Colon (tissue), 2 donors: ENCODE measurements around the gene PGPEP1.
"Not testable (repeated sequence)": the region's sequence is repeated elsewhere in the genome, so short reads cannot be mapped to it uniquely, and the experiment has no call there.

Experiments
- FAIRE-seq: peaks from 2 replicates; lab custom pipeline; 2012; peaks lifted over from hg19 to GRCh38; lab: Jason Lieb, UNC
- donor health status: control.
- donor health status: control.

Gene PGPEP1

DNA sequence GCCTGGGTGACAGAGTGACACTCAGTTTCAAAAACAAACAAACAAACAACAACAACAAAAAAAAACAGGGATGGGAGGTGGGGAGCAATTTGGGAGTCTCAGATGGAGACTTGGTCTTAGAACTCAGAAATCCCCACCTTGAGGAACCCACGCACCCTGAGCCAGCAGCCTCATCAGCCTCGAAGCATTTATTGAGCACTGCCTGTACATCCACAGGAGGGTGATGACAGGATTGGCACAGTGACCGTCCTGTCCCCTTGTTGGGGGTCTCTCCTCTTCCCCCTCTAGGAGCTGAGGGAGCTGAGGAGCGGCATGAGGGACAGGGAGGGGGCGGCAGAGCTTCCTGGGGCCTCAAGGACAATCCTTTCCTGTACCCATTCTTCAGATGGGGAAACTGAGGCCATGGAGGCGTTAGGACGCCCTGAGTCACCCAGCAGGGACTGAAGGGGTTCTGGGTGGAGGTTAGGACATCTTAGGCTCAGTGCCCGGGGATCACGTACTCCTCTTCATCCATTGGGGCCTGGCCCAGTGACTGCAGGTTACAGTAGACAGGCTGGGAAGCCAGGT is 51.2 kb downstream of the PGPEP1 start:
- FAIRE-seq = no peak

DNA sequence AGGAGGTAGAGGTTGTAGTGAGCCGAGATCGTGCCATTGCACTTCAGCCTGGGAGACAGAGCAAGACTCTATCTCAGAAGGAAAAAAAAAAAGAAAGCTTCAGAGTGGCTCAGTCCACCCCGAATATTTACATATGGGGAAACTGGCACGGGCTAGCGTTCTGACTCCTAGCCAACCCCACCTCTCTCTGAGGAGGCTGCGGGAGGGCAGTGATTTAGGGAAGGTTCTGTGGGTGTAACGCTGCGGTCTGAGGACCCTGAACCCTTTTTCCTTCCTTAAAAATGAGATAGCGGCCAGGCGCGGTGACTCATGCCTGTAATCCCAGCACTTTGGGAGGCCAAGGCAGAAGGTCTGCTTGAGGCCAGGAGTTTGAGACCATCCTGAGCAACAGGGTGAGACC is 52.0 kb downstream of the PGPEP1 start:
- FAIRE-seq = no peak

DNA sequence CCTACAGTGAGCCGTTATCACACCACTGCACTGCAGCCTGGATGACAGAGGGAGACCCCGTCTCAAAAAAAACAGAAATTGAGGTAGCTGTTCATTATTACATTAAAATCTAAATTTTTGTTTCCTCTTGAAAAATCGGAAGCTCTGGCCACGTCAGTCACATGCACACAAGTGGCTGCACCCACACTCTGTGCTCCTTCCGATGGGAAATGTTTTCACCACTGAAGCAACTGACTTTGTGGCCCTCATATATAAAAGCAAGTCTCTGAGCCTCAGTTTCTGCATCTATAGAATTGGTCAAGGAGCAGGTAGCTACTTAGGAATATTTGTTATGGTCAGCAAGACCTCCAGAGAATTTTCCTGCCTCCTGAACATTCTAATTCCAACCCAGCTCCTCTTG is 52.5 kb downstream of the PGPEP1 start:
- FAIRE-seq = no peak

DNA sequence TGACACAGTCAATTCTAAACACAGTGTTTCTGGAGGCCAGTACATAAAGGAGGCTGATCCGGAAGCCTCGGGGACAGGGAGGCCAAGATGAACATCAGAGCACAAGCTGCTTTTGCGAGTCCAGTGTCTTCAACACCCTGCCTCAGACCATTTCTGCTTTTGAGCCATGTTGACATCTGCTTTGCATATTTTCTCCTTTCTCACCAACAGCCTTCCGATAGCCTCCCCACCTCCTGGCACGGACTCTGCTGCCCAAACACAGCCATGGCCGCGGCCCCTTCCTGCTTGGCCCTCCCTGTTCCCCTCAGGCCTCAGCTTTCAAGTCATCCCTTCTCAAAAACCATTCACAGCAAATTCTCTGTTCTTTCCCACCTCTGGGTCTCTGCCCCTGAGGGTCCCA is 53.4 kb downstream of the PGPEP1 start:
- no peak for FAIRE-seq

DNA sequence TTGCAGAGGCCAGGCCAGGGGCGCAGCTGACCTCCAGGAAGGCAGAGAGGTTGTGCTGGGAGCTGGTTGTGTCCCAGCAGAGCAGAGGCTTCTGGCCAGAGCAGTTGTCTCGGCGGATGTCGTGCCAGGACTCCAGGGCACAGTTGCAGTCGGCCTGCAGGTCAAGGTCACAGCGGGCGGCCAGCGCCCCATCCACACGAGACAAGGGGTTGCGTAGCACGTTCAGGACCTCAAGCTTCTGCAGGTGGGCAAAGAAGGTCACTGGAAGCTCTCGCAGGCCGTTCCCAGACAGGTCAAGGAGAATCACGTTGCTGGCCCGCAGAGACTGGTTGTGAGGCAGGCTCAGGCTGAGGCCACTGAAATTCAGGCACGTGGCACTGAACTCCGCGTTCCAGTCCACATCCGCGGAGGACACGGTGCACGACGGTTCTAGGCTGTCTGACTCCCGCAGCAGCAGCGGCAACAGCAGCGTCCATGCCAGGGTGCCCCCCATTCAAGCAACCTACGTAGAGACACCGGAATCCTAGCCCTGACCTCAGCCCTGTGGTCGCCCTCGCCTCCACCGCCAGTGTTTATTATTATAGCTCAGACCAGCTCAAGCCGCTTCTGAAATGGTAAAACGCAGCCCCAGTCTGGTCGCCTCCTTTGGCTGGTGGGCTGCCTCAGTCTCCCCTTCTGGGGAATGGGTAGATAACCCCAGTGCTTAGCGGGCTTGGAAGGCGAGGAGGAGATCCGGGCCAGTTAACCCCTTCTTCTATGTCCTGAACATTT is 56.3 kb downstream of the PGPEP1 start:
- no peak for FAIRE-seq

DNA sequence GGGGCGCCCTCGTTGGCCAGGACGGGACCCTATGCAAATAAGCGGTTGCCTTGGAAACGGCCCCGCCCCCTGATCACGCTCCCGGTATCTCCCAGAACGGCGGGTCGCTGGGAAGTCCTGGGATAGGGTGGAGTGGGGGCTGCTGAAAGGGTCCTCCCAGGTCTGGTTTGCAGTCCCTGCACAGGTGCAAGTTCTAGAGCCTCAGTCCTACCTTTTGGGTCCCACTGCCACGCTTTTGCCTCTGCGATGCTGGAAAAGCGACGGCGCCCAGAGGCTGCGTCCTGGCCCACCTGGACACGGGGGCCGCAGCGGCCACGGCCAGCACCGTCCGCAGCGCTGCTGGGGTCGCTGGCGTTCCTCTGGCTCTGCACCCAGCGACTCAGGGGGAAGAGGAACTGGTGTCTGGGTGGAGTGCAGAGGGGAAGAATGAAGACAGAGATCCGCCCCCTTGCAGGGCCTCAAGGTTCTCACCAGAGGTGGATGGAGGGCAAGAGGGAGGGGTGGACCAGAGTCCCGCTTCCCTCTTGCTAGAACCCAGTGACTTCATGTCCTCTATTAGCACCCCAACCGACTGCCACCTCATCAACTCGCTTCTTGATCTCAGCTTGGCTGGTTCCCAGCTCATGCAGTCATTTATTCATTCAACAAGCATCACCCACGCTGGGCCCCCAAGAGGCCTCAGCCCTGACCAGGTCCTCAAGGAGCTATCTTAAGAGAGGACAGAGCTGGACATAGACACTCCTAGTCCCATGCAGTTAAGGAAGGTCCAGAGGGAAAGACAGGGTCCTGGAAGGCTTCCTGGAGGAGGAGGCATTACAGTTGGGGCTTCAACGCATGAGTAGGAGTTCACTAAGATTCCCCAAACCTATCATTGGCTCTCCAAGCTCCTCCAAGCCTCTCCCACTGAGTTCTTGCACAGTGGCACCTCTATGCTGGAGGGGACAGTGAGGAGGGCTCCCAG is 57.1 kb downstream of the PGPEP1 start, which contains the start of gene LRRC25:
Gene LRRC25 (minus strand): TSS at position 381 of the 961 bp plus-strand sequence. CDS start 659 bp downstream, outside the sequence.
- no peak for FAIRE-seq

DNA sequence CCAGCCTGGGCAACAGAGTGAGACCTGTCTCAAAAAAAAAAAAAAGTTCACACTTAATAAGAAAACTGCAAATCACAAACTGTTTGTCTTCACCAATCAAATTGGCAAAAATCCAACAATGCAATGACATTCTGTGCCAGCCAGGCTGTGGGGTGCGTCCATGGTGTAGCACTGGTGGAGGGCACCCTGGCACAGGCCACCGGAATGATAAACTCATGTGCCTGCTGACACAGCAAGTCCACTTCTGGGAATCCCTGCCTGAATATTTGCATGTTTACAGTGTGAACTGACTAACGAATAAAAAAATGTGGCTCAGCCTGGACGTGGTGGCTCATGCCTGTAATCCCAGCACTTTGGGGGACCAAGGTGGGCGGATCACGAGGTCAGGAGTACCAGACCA is 58.6 kb downstream of the PGPEP1 start:
- no peak for FAIRE-seq

DNA sequence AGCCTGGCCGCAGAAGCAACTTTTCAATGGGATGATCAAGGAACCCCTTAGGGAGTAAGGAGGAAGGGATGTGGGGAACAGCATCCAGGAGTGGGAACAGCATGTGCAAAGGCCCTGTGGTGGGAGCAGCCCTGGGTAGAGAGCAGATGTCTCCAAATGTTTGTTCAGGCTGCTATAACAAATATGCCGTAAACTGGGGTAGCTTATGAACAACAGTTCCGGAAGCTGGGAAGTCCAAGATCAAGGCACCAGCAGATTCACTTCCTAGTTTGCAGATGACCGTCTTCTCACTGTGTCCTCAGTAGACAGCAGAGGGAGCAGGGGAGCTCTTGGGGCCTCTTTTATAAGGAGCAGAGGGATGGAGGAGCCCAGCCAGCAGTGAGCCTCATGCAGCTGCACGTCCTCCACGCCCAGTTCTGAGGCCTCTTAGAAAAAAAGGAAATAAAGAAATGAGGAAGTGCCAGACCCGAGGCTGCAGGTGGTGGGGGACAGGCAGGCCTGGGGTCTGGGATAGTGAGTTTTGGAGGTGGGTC is 61.2 kb downstream of the PGPEP1 start:
- FAIRE-seq = no peak

DNA sequence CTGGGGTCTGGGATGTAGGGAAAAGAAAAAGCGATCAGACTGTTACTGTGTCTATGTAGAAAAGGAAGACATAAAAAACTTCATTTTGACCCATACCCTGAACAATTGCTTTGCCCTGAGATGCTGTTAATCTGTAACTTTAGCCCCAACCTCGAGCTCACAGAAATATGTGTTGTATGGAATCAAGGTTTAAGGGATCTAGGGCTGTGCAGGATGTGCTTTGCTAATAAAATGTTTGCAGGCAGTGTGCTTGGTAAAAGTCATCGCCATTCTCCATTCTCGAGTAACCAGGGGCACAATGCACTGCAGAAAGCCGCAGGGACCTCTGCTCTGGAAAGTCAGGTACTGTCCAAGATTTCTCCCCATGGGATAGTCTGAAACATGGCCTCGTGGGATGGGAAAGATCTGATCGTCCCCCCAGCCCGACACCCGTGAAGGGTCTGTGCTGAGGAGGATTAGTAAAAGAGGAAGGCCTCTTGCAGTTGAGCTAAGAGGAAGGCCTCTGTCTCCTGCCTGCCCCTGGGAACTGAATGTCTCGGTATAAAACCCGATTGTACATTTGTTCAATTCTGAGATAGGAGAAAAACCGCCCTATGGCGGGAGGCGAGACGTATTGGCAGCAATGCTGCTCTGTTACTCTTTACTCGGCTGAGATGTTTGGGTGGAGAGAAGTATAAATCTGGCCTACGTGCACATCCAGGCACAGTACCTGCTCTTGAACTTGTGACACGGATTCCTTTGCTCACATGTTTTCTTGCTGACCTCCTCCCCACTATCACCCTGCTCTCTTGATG is 62.3 kb downstream of the PGPEP1 start:
- not testable (repeated sequence) for FAIRE-seq

DNA sequence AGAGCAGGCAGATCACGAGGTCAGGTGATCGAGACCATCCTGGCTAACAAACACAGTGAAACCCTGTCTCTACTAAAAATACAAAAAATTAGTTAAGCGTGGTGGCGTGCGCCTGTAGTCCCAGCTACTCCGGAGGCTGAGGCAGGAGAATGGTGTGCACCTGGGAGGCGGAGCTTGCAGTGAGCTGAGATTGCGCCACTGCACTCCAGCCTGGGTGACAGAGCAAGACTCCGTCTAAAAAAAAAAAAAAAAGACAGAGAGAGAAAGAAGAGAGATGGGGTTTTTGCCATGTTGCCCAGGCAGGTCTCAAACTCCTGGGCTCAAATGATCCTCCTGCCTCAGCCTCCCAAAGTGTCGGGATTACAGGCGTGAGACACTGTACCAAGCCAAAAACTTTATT is 65.4 kb downstream of the PGPEP1 start:
- FAIRE-seq = not testable (repeated sequence)

DNA sequence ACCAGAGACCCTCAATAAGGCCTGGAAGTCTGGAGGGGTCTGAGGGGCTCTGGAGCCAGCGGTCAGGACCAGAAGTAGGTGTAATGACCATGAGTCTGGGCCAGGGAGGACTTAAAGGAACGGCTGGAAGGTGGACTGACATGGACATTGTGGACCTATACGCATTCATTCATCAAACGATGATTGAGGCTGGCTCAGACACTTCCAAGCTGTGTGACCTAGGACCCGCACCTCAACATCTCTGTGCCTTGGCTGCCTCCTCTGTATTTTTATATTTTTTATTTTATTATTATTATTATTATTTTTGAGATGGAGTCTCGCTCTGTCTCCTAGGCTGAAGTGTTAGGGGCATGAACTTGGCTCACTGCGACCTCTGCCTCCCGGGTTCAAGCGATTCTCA is 66.4 kb downstream of the PGPEP1 start:
- no peak for FAIRE-seq

DNA sequence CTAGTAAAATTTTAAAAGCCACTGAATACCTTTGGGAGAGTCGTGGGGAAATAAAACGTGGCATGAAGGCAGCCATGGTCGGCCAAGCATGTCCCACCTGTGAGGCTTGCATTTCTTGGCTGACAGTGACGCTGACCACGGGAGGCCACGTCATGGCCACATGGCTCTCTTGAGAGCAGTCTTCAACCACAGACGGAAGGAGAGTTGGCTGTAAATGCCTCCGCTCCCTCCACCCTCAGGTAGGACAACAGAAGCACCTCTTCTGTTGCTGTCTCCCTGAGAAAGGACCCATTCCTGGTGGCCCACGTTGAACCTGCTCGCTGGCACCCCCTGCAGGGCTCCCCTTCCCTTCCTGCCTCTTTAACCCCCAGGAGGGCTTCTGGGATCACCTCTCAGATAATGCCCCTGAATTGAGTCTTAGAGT is 67.7 kb downstream of the PGPEP1 start:
- no peak for FAIRE-seq

DNA sequence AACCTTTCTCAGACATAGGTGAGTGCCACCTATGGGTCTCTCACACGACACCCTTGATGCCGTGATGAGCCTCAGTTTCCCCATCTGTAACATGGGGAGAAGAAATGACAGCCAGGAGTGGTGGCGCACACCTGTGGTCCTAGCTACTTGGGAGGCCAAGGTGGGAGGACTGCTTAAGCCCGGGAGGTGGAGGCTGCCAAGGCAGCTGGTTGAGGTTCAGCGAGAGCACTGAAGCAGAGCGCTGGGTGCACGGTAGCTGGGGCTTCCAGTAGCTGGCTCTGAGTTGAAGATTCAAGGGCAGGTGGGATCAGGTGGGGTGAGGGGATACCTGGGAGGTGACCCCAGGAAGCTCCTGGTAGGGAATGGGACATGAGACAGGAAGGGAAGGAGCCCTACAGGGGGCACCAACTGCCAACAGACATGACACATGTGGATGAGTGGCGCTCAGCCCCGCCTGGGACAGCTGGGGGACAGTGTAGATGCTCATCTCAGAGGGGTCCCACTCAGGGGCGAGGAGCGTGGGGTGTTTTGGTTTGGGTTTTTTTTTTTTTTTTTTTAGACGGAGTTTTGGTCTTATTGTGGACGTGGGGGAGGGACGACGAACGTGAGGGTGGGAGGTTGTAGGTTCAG is 72.3 kb downstream of the PGPEP1 start:
- FAIRE-seq = no peak

DNA sequence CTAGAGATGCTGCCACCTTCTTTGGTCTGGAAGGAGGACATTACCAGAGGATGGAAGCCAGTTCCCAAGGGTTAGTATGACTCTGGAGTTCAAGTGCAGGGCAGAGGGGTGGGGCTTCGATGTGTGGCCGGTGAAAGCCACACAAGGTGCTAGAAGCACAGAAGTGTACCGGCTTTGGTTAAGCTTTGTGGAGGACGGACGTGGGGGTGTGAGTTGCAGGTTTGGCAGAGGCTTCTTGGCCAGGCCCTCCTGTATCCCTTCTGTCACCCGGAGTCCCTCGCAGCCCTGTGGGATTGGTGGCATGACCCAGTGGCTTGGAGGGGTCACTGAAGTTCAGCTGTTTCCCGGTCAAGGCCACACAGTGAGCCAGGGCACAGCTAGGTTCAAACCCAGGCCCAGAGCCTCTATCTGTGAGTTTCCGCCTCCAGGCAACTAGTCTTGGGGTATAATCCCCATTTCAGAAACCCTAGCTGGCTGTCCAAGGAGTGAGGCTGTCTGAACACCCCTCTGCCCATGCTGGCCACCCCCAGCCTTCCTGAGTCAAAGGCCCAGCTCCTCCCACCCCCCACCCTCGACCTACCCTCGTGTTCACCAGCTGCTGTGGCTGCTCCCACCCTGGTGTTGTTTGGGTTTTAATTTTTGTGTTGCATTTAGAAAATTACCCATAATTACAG is 74.2 kb downstream of the PGPEP1 start:
- FAIRE-seq = no peak

DNA sequence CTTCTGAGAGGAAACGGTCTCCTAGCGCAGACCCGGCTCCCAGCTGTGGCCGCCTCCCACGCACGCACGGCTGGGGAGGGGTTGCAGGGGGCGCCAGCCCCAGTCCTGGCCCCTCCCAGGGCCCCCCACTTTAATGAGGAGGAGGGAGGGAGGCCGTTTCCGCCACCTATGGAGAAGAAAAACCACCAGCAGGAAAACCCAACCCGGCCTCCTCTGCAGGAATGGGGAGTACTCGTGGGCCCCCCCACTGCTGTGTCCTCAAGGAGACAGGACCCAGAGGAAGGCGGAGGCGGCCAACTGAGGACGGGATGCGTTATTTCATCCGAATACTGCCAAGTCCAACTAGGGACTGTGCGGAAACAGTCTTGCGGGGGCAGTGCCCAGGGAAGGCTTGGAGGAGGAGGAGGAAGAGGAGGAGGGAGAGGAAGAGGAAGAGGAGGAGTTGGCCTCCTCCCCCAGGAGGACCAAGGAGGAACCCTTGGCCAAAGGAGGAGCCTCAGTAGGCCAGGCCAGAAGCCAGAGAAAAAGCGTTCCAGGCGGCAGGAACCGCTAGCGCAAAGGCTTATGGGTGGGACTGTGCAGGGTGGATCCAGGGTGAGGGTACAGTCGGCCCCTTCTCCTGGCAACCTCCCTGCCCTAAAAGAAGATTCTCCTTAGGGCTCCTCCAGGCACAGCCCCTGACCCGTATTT is 74.9 kb downstream of the PGPEP1 start:
- no peak for FAIRE-seq

DNA sequence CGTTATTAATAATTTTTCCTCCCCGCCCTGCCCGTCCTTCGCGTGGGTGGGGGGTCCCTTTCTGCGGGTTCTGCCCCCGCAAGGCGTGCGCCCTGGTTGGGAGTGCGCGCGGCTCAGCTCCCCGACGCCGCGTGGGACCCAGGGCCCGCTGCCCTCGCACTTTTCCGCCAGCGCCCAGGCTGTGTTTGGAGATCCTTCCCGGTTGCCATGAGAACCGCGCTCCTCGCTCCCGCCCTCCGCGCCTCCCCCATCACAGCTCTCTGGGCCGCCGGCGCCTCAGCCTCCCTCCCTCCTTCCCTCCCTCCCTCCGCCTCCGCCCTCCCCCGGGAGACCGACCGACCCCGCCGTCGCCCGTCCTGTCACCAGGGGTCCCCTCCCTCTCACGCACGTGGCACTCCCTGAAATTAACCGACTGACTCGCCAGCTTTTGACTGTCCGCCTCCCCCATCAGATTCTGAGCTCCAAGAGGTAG is 76.4 kb downstream of the PGPEP1 start:
- no peak for FAIRE-seq

DNA sequence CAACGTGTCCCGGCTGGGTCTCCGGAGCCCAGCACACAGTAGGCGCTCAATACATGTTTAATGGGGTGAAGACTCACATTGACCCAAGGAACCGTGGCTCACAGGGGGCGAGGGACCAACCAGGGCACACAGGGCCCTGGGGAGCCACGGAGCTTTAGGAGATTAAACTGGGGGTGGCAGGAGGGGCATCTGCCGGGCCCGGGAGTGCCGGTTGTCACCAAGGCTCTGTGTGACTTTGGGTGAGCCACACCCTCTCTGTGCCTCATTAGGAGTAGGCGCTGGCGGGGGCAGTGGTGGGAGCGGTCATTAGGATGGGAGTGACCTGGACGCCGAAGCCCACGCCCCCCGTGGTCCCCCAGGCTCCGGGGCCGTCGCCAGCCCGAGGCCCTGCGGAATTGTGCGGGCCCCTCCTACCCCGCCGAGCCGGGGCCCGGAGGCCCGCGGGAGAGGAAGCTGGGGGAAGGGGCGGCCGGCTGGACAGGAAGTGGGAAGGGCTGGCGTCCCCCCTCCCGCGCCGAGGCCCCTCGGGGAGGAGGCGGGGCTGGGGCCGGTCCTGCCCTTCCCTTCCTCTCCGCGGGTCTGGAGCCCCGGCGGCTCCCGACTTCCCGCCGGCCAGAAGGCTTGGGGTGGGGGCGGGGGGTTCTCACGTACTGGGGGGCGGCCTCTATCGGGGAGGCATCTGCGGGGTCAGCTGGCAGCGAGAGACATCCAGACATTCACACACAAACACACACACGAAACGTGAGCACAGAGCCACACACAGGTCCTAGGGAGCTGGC is 77.0 kb downstream of the PGPEP1 start:
- FAIRE-seq = no peak

DNA sequence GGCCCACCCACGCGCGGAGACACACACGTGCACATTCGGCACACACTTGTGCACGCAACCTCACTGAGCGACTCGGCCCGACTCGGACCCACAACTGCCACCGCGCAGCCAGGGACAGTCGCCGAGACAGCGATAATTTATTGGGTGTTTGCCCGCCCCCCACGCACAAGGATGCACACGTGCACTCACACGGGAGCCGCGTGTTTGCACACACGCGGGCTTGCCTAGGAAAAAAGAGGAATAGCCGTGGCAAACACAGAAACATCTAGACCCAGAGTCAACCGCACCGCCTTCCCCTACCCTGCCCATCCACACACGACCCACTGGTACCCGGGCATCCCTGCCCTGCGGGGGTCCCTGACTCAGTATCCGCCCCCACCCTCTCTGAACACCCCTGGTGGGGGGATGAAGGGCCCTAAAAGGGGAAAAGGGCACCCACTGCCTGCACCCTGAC is 77.7 kb downstream of the PGPEP1 start:
- no peak for FAIRE-seq
